Hematopoietic multipotent progenitor cell treated with erythropoietin and hydrocortisone succinate and interleukin-3 and kit ligand, for 17 days (in vitro differentiated cells): ENCODE measurements around the gene SNCB.

Experiments used
- DNase-seq: peaks from one replicate; pipeline ENCODE4 v3.0.0-alpha.2; 2015; ENCODE audit warnings: low spot score

SNCB gene

DNA sequence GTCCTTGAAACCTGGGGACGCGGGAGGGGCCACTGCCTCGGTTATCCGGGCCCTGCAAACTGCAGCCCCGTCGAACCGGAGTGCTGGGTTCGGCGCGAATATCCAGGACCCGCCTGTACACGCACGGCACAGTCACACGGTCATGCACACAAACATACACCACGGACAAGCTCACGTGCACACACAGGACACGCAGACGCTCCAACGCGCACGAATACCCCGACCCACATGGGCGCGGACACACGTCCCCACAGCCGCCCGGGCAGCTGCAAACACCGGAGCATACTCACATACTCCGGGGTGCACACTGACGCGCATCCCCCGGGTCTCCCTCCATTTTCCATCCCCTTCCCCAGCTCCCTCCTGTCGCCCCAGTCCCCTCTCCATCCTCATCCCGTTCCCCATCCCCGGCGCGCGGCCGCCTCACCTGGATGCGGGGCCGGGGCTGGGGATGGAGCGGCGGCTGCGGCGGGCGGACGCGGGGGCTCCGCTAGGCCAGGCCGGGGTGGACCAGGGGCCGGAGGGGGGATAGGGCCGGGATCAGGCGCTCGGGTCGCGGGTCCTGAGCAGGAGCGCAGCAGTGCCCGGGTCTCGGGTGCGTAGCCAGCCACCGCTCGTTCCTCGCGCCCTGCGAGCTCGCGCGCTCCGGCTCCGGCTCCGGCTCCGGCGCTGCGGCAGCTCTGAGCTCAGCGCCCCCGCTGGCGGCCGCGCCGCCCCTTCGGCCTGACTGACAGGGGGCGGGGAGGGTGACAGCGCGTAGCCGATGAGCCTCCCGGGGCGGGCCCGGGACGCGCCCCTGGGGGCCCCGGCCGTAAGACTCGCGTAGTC is at the start of gene SNCB, which contains the start of gene EIF4E1B:
Gene SNCB, minus strand, starts transcription at position 682 of the 828 bp plus-strand sequence. CDS start 880 bp downstream, outside the sequence.
Gene EIF4E1B, plus strand, starts transcription at position 823 of the 828 bp plus-strand sequence. CDS start 12,113 bp downstream, outside the sequence.
- DNase-seq, result no peak

- DNase-seq, result no peak
These were observed 49.3 kb upstream of the SNCB start for GRCh38 chr5:176679365-176680225.

DNA sequence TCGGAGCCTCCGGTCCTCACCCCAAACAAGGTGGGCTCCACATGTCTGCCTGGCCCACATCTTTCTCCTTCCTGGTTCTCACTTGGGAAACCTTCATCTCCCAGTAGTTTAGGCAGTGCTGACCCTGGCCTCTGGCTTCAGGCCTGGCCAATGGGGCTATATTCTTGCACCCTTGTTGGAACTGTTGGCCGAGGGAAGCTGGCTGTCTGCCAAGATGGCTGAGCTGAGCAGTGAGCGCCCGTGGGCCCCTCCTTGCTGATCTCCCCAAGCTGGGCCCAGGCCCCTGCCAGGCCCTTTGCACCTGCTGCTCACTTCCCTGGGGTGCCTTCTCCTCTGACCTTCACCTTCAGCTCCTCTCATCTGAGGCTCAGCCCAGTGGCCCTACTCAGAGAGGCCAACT is 48.2 kb upstream of the SNCB start:
- no peak for DNase-seq

DNA sequence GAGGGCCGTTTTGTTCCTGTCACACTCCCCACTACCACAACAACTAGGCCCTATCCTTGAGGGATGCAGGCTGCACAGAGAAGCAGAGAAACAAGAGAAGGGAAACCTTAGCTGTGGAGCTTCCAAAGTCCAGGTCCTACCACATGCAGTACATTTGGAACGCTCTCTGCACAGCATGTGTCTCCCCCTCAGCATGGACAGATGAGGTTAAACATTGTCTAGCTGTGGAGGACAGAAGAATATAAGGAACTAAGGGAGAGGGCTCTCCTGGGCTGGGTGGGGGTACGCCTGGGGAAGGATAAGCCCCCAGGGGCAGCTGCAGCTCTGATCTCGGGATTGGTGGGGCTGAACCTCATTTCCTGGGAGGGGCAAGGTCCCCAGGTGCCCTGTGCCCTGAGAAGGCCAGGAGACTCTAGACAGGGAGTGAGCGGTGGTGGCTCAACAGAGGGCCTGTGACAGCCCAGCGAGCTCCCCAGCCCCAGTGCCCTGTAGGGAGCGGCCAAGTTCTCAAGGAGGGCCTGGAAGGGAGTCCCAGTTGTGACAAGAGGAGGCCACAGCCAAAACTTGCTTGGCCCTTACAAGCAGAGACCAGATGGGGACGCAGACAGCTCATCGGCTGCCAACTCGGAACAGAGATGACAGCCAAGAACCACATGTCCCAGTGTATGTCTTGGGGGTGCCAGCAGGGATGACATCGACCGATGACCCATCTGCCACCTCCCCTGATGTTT is 47.0 kb upstream of the SNCB start:
- DNase-seq, result no peak

GRCh38 chr5:176676361-176676824 is 46.1 kb upstream of the SNCB start:
- no peak for DNase-seq

- DNase-seq, result no peak
These were observed 45.5 kb upstream of the SNCB start for GRCh38 chr5:176675676-176676360.

DNA sequence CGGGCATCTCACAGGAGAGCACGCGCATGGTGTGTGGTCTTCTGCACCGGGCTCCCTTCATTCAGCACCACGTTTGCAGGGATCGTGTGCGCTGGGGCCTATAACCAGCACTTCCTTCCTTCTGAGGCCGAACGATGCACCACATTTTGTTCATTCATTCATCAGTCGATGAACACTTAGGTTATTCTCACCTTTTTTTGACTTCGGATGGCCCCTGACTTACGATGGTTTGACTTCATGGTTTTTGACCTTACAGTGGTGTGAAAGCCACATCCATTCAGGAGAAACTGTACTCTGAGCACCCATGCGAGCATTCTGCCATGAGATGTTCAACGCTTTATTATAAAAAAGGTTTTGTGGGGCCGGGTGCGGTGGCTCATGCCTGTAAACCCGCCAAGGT is 44.5 kb upstream of the SNCB start:
- DNase-seq, result no peak

- DNase-seq, result no peak
These were observed 43.6 kb upstream of the SNCB start for GRCh38 chr5:176673651-176674583.

DNA sequence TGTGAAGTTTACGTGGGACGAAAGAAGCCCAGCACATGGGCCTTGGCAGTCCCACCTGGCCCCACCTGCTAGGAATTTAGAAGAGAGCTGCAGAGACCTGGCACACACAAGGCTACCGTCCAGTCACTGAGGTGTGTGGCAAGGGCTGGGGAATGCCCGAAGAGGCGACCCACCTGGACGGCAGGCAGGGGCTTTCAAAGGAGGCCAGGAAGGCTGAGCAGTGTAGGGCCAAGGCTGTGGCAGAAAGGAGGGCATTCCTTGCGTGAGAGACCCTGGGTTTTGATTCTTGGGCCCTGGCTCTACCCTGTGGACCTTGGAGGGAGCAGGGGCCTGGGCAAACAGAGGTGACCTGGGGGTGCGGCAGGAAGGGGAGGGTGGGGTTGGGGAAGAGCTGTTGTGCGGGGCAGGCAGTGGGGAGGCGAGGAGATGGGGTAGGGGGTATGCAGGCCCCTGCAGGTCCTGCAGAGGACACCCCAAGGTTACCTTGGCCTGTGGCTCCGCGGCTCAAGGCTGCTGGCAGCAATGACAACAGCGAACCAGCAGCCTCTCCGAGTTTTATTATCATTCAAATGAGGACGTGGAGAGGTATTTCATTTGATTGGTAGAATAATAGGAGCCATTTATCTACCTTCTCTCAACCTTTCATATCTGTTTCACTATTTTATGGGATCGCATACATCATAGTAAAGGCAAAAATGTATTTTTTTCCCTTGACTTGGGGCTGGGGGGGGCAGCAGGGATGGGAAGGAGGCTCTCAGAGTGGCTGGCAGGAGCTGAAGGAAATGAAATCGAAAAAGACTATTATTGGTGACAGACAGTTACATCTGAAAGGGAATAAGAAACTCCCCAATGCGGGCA is 41.8 kb upstream of the SNCB start:
- no peak for DNase-seq

- no peak for DNase-seq
These were observed 41.1 kb upstream of the SNCB start for GRCh38 chr5:176671399-176671798.

GRCh38 chr5:176670449-176670848 is 40.1 kb upstream of the SNCB start:
- no peak for DNase-seq

GRCh38 chr5:176667637-176668036 is 37.3 kb upstream of the SNCB start:
- DNase-seq, result no peak

- DNase-seq, result no peak
These were observed 35.2 kb upstream of the SNCB start for GRCh38 chr5:176665517-176665916.

GRCh38 chr5:176664886-176665285 is 34.6 kb upstream of the SNCB start:
- DNase-seq, result no peak

DNA sequence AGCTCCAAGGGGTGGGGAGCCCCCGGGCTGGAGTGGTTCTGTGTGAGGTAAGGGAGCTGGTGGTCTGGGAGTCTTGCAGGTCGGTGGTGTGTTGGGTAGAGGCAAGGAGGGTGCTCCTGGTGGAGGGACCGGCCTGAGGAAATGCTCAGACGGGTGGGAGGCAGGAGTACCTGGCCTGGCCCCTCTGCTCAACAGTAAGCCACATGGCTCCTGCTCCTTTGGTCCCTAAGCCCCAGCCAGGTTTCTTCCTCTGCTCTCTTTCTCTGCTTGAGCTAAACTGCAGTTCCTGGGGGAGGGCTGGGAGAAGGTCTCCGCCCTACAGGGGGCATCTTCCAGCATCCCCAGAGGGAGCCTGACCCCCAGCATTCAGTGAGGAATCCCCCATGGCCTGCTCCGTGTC is 34.1 kb upstream of the SNCB start:
- DNase-seq, result no peak

- no peak for DNase-seq
These were observed 33.2 kb upstream of the SNCB start for GRCh38 chr5:176663566-176663965.

GRCh38 chr5:176662371-176663333 is 32.3 kb upstream of the SNCB start:
- DNase-seq, result no peak

GRCh38 chr5:176661676-176662075 is 31.3 kb upstream of the SNCB start:
- DNase-seq, result no peak
